IMR-90 (cell line): ENCODE measurements around the gene LEF1. TPM values are rescaled to one million over a fixed set of nuclear protein-coding genes. Genes with fewer than 3 reads are reported as not detected.

Experiments
- ATAC-seq: fragments of 200-7000 bp; cut with Tn5 transposase; 2 replicates; pipeline ENCODE4 v1.9.1; 2020; ENCODE audit warnings: low read depth, mild to moderate bottlenecking, moderate library complexity
- BruUV-seq: library from RNA; stranded (reverse); fragments of 400-500 nt; replicated peaks from 2 replicates; lab custom pipeline; 2021; lab: Mats Ljungman, UMichigan
- CTCF ChIA-PET: fragments of 300-600 bp; formaldehyde crosslinking; extraction: SDS; loops from one replicate; lab custom pipeline; 2021; ENCODE audit warnings: antibody characterized with exemption; lab: Yijun Ruan, JAX
- POLR2A ChIA-PET: fragments of 300-600 bp; sonication (Branson Sonifier 250); formaldehyde crosslinking; loops from one replicate; lab custom pipeline; 2022; ENCODE audit warnings: antibody characterized with exemption; ENCODE audit not compliant: unreplicated experiment; lab: Charles Lee
- DNase-seq: peaks from one replicate; pipeline ENCODE4 v3.0.0; 2013
- H2AFZ ChIP-seq: replicated peaks from 2 replicates; pipeline ENCODE3; 2013; ENCODE audit warnings: low read length, mild to moderate bottlenecking; ENCODE audit not compliant: poor library complexity
- H2AK5ac ChIP-seq: 2 replicates; pipeline ENCODE4 v1.6.1; 2013; ENCODE audit warnings: low read depth, low read length, inconsistent platforms
- H2AK9ac ChIP-seq: replicated peaks from 2 replicates; pipeline ENCODE3; 2013; ENCODE audit warnings: mild to moderate bottlenecking, low read depth, low read length, moderate library complexity; ENCODE audit not compliant: poor library complexity
- H2BK120ac ChIP-seq: 2 replicates; pipeline ENCODE4 v1.6.1; 2013; ENCODE audit warnings: low read depth, low read length, inconsistent platforms
- H2BK15ac ChIP-seq: 3 replicates; pipeline ENCODE4 v1.6.1; 2013; ENCODE audit warnings: low read depth, low read length, inconsistent platforms
- H2BK20ac ChIP-seq: 2 replicates; pipeline ENCODE4 v1.6.1; 2013; ENCODE audit warnings: low read depth, mild to moderate bottlenecking, inconsistent platforms, low read length, moderate library complexity
- H2BK5ac ChIP-seq: 2 replicates; pipeline ENCODE4 v1.6.1; 2013; ENCODE audit warnings: mild to moderate bottlenecking, low read depth, low read length, inconsistent platforms; ENCODE audit not compliant: poor library complexity, severe bottlenecking
- H3K14ac ChIP-seq: replicated peaks from 2 replicates; pipeline ENCODE4 v1.6.1; 2013; ENCODE audit warnings: low read depth, low read length, inconsistent platforms
- H3K18ac ChIP-seq: 2 replicates; pipeline ENCODE4 v1.6.1; 2013; ENCODE audit warnings: low read depth, low read length, control low read depth
- H3K23ac ChIP-seq: 2 replicates; pipeline ENCODE4 v1.6.1; 2013; ENCODE audit warnings: low read depth, low read length, inconsistent platforms
- H3K27ac ChIP-seq: 2 replicates; pipeline ENCODE4 v1.5.1; 2013; ENCODE audit warnings: mild to moderate bottlenecking, control low read depth, low read length; ENCODE audit not compliant: insufficient read depth
- H3K27me3 ChIP-seq: 2 replicates; pipeline ENCODE4 v1.6.1; 2013; ENCODE audit warnings: low read length; ENCODE audit not compliant: control insufficient read depth, insufficient read depth
- H3K36me3 ChIP-seq: 2 replicates; pipeline ENCODE4 v1.6.1; 2013; ENCODE audit warnings: low read length, mixed read lengths; ENCODE audit not compliant: control insufficient read depth, insufficient read depth
- H3K4ac ChIP-seq: 2 replicates; pipeline ENCODE4 v1.6.1; 2013; ENCODE audit warnings: low read depth, low read length, inconsistent platforms
- H3K4me1 ChIP-seq: 2 replicates; pipeline ENCODE4 v1.6.1; 2013; ENCODE audit warnings: low read length, mixed read lengths; ENCODE audit not compliant: control insufficient read depth, insufficient read depth
- H3K4me2 ChIP-seq: 2 replicates; pipeline ENCODE4 v1.6.1; 2013; ENCODE audit warnings: low read depth, mild to moderate bottlenecking, control low read depth, low read length, moderate library complexity
- H3K4me3 ChIP-seq: 2 replicates; pipeline ENCODE4 v1.5.1; 2013; ENCODE audit warnings: low read depth, mild to moderate bottlenecking, control low read depth, low read length, moderate library complexity; ENCODE audit not compliant: insufficient read depth
- H3K56ac ChIP-seq: 2 replicates; pipeline ENCODE4 v1.6.1; 2013; ENCODE audit warnings: low read length, inconsistent platforms; ENCODE audit not compliant: insufficient read depth; ENCODE audit errors: extremely low read depth
- H3K79me1 ChIP-seq, 2 experiments: 2 replicates each; pipeline ENCODE4 v1.6.1; 2013; ENCODE audit warnings: low read length in 2 of 2, inconsistent platforms in 1 of 2, low read depth in 1 of 2
- H3K9ac ChIP-seq: 2 replicates; pipeline ENCODE4 v1.6.1; 2013; ENCODE audit warnings: low read depth, low read length, control low read depth
- H3K9me1 ChIP-seq: 2 replicates; pipeline ENCODE4 v1.6.1; 2013; ENCODE audit warnings: low read length, inconsistent platforms; ENCODE audit not compliant: insufficient read depth
- H3K9me3 ChIP-seq: 2 replicates; pipeline ENCODE4 v1.6.1; 2013; ENCODE audit warnings: low read length; ENCODE audit not compliant: control insufficient read depth, insufficient read depth
- H4K20me1 ChIP-seq: 2 replicates; pipeline ENCODE4 v1.6.1; 2013; ENCODE audit warnings: low read length, inconsistent platforms; ENCODE audit not compliant: insufficient read depth
- H4K5ac ChIP-seq: 2 replicates; pipeline ENCODE4 v1.6.1; 2013; ENCODE audit warnings: mild to moderate bottlenecking, low read depth, low read length, control low read depth
- H4K8ac ChIP-seq, 2 experiments: 2 replicates each; pipeline ENCODE4 v1.6.1; 2013; ENCODE audit warnings: low read depth in 2 of 2, low read length in 2 of 2, control low read depth in 1 of 2, inconsistent platforms in 1 of 2
- H4K91ac ChIP-seq: 2 replicates; pipeline ENCODE4 v1.6.1; 2013; ENCODE audit warnings: low read depth, low read length, inconsistent platforms; ENCODE audit not compliant: insufficient read depth
- BHLHE40 ChIP-seq: fragments of 150-350 bp; IDR thresholded peaks from 2 replicates; pipeline ENCODE4 v1.6.1; 2016; ENCODE audit warnings: mild to moderate bottlenecking, low read depth, low read length
- CEBPB ChIP-seq: IDR thresholded peaks from 2 replicates; pipeline ENCODE4 v1.6.1; 2012; ENCODE audit warnings: low read depth, low read length, improper control_type of control experiment
- FOS ChIP-seq: fragments of 150-350 bp; IDR thresholded peaks from 2 replicates; pipeline ENCODE4 v1.6.1; 2016; ENCODE audit warnings: low read depth, low read length
- MAFK ChIP-seq: IDR thresholded peaks from 2 replicates; pipeline ENCODE4 v1.6.1; 2012; ENCODE audit warnings: low read depth, low read length, improper control_type of control experiment
- MAZ ChIP-seq: IDR thresholded peaks from 2 replicates; pipeline ENCODE4 v1.6.1; 2012; ENCODE audit warnings: low read depth, mild to moderate bottlenecking, low read length, improper control_type of control experiment, moderate library complexity, borderline replicate concordance
- MXI1 ChIP-seq: IDR thresholded peaks from 2 replicates; pipeline ENCODE4 v1.6.1; 2012; ENCODE audit warnings: low read depth, mild to moderate bottlenecking, low read length, moderate library complexity, borderline replicate concordance
- NFE2L2 ChIP-seq: fragments of 150-350 bp; IDR thresholded peaks from 2 replicates; pipeline ENCODE4 v1.6.1; 2016; ENCODE audit warnings: low read depth, mild to moderate bottlenecking, low read length
- RAD21 ChIP-seq: IDR thresholded peaks from 2 replicates; pipeline ENCODE4 v1.6.1; 2012; ENCODE audit warnings: low read length, improper control_type of control experiment
- RCOR1 ChIP-seq: IDR thresholded peaks from 2 replicates; pipeline ENCODE4 v1.6.1; 2012; ENCODE audit warnings: mild to moderate bottlenecking, low read length, improper control_type of control experiment; ENCODE audit not compliant: insufficient replicate concordance
- RFX5 ChIP-seq: IDR thresholded peaks from 2 replicates; pipeline ENCODE4 v1.8.0; 2012; ENCODE audit warnings: low read depth, mild to moderate bottlenecking, low read length, moderate library complexity
- SMC3 ChIP-seq: fragments of 150-350 bp; IDR thresholded peaks from 2 replicates; pipeline ENCODE4 v1.6.1; 2016; ENCODE audit warnings: low read depth, mild to moderate bottlenecking, antibody characterized with exemption, low read length, moderate library complexity
- dilution Hi-C: fragments of 300-500 bp; cut with HindIII; formaldehyde crosslinking; loops from one replicate; pipeline ENCODE4 v1.14.3; 2018; ENCODE audit warnings: low sequenced_read_pairs; ENCODE audit not compliant: unreplicated experiment
- in situ Hi-C: fragments of 300-500 bp; cut with MboI; formaldehyde crosslinking; loops from 3 replicates; pipeline ENCODE4 v1.14.3; 2019; ENCODE audit warnings: low sequenced_read_pairs, inconsistent platforms, mixed read lengths
- intact Hi-C: fragments of 100-400 bp; cut with micrococcal nuclease; formaldehyde crosslinking; loops from 2 replicates; pipeline ENCODE4 v1.10.0; 2022
- polyA plus RNA-seq, 3 experiments: library from polyadenylated mRNA; depleted of rRNA; stranded (reverse); fragments of >200 nt; gene quantifications; 2 replicates each; pipeline ENCODE4 v1.2.3, GENCODE V29; 2012; ENCODE audit warnings: low replicate concordance in 1 of 3
- total RNA-seq: library from RNA; depleted of rRNA; stranded (reverse); fragments of >200 nt; gene quantifications from 2 replicates; pipeline ENCODE4 v1.2.3, GENCODE V29; 2012
- TF ChIP-seq, protein P1 (sequence below): fragments of 150-350 bp; IDR thresholded peaks from 2 replicates; pipeline ENCODE4 v1.6.1; 2016; ENCODE audit warnings: low read depth, mild to moderate bottlenecking, low read length, moderate library complexity, borderline replicate concordance
- TF ChIP-seq, protein P2 (sequence below): conservative IDR thresholded peaks from 2 replicates; pipeline ENCODE4 v1.5.1; 2012; ENCODE audit warnings: mild to moderate bottlenecking, low read depth, low read length, improper control_type of control experiment
- TF ChIP-seq, protein P3 (sequence below): fragments of 150-350 bp; IDR thresholded peaks from 2 replicates; pipeline ENCODE4 v1.6.1; 2017; ENCODE audit warnings: mild to moderate bottlenecking, antibody characterized with exemption, low read length, low read depth

LEF1 gene
- total and polyA plus RNA-seq, 2 of the 4 experiments (the other 2 are of a cell fraction): 1.7 to 1.8 TPM

DNA sequence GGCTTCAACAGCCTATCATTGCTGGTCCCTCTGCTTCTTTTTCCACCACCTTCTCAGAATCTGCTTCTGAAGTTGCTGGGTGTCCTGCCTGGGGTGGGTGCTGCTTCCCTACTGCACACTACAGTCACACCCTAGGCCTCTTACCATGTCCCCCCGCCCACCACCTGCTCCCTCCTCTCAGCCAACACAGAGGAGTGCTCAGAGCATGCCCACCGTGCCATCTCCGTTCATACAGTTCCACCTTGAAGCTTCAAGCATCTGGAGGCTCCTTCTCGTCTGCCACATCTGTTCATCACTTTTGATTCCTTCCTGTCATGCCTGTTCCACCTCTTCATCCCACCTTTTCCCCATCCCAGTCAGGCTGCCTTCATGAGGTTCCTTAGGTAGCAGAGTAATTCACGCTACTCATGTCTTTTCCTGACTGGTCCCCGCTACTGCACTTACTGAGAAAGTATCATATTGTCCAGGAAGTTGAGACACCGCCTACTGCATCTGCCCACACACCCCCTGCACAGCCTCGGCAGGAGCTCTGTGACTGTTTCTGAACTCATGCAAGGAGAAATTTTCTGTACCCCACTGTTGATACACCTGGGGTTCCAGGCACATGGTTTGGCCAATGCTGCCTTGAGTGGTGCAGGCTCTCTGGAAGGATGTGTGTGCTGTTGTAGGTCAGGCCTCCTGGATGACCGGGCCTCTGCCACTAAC, 139.6 kb downstream of the LEF1 start (continued):
- TF ChIP-seq NFE2L2: no peak

DNA sequence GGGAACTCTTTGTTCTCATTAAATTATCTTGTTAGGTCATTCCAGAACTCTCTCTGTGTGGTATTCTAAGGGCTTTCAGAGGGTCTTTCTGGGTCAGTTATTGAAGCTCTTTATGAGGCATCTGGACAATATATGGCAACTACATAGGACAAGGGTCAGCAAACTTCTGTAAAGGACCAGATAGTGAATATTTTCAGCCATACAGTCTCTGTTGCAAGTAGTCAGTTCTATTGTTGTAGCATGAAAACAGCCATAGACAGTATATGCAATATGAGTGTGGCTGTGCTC, 143.9 kb downstream of the LEF1 start:
- in situ Hi-C loops: no loop called here
- no TSS peak for BruUV-seq
- H3K9me1 ChIP-seq: no peaks in the 10 kb centered on the region
- no peak overlapping the region for H2AK5ac ChIP-seq
- H4K20me1 ChIP-seq: no peaks in the 10 kb centered on the region
- no peak overlapping the region for H2AFZ ChIP-seq
- no peaks in the 10 kb centered on the region for H3K27me3 ChIP-seq
- no peak overlapping the region for H4K5ac ChIP-seq
- no peak overlapping the region for H3K4me2 ChIP-seq
- no peak overlapping the region for H3K27ac ChIP-seq
- H3K79me1 ChIP-seq: no peaks in the 10 kb centered on the region
- H2BK20ac ChIP-seq: no peak overlapping the region
- no peak overlapping the region for H3K23ac ChIP-seq
- H2BK15ac ChIP-seq: no peak overlapping the region
- H2AK9ac ChIP-seq: no peak overlapping the region
- H3K14ac ChIP-seq: no peak overlapping the region
- H3K4me3 ChIP-seq: no peak overlapping the region
- POLR2A ChIA-PET: no interaction called here
- H4K8ac ChIP-seq: no peak overlapping the region
- ATAC-seq: no peak
- CTCF ChIA-PET: no interaction called here
- H3K4me1 ChIP-seq: peaks cover 3% of the 10 kb centered on the region; the same call in 1 of the 2 replicates
- no peak overlapping the region for H2BK5ac ChIP-seq
- no peak overlapping the region for H4K91ac ChIP-seq
- no peak overlapping the region for H3K56ac ChIP-seq
- H3K9ac ChIP-seq: no peak overlapping the region
- no peak overlapping the region for H3K18ac ChIP-seq
- dilution Hi-C loops: no loop called here
- H3K4ac ChIP-seq: no peak overlapping the region
- intact Hi-C loops: no loop called here
- no peaks in the 10 kb centered on the region for H3K9me3 ChIP-seq
- no peak for DNase-seq
- H3K36me3 ChIP-seq: peaks cover 4% of the 10 kb centered on the region
- no peak overlapping the region for H2BK120ac ChIP-seq
- TF ChIP-seq BHLHE40: no peak
- TF ChIP-seq MAZ: no peak
- no peak for TF ChIP-seq MXI1
- TF ChIP-seq MAFK: no peak
- TF ChIP-seq CEBPB: no peak
- TF ChIP-seq NFE2L2: no peak
- TF ChIP-seq FOS: no peak
- TF ChIP-seq, protein P1, sequence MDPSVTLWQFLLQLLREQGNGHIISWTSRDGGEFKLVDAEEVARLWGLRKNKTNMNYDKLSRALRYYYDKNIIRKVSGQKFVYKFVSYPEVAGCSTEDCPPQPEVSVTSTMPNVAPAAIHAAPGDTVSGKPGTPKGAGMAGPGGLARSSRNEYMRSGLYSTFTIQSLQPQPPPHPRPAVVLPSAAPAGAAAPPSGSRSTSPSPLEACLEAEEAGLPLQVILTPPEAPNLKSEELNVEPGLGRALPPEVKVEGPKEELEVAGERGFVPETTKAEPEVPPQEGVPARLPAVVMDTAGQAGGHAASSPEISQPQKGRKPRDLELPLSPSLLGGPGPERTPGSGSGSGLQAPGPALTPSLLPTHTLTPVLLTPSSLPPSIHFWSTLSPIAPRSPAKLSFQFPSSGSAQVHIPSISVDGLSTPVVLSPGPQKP: no peak
- TF ChIP-seq, protein P2, sequence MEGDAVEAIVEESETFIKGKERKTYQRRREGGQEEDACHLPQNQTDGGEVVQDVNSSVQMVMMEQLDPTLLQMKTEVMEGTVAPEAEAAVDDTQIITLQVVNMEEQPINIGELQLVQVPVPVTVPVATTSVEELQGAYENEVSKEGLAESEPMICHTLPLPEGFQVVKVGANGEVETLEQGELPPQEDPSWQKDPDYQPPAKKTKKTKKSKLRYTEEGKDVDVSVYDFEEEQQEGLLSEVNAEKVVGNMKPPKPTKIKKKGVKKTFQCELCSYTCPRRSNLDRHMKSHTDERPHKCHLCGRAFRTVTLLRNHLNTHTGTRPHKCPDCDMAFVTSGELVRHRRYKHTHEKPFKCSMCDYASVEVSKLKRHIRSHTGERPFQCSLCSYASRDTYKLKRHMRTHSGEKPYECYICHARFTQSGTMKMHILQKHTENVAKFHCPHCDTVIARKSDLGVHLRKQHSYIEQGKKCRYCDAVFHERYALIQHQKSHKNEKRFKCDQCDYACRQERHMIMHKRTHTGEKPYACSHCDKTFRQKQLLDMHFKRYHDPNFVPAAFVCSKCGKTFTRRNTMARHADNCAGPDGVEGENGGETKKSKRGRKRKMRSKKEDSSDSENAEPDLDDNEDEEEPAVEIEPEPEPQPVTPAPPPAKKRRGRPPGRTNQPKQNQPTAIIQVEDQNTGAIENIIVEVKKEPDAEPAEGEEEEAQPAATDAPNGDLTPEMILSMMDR: no peak
- TF ChIP-seq RFX5: no peak
- no peak for TF ChIP-seq RAD21
- no peak for TF ChIP-seq SMC3
- no peak for TF ChIP-seq RCOR1
- TF ChIP-seq, protein P3, sequence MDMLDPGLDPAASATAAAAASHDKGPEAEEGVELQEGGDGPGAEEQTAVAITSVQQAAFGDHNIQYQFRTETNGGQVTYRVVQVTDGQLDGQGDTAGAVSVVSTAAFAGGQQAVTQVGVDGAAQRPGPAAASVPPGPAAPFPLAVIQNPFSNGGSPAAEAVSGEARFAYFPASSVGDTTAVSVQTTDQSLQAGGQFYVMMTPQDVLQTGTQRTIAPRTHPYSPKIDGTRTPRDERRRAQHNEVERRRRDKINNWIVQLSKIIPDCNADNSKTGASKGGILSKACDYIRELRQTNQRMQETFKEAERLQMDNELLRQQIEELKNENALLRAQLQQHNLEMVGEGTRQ: no peak
